NCI-H2171 treated with DMSO at 0.1 percent for 48 hours (cell line): Measurements from ENCODE around the gene SVIL.
"Not testable (repeated sequence)": the region's sequence is repeated elsewhere in the genome, so short reads cannot be mapped to it uniquely, and the experiment has no call there.

ENCODE experiments used
- DNase-seq: peaks from one replicate; lab custom pipeline; 2025; lab: John Stamatoyannopoulos, UW

The SVIL gene

DNA sequence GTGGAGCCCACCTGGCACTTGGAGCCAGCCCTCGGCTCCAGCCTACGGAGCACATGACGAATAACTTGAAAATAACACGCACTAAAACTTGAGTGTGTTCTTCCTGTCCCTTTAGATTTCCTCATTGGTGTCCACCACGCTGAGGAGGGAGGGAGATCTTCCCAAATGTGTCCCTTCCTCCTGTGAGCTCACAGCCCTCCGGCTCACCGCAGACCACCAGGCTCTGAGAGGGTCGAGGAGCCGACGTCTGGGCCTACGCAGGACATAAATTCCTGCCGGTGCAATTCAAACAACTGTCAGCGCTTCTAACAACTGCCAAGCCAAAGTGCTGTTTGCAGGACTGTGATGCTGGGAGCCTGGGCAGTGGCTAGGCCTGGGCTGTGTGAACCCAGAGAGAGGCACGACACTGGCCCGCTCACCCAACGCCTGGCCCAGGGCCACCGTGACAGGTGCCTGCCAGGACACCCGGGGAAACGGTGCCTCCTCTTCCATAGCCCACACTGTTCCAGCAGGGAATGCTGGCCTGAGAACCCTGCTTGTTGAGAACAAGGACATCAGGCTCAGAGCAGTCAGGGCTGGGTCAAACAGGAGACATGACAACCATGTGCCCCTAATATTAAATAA lies 118.3 kb downstream of the SVIL start:
- not testable (repeated sequence) for DNase-seq

DNA sequence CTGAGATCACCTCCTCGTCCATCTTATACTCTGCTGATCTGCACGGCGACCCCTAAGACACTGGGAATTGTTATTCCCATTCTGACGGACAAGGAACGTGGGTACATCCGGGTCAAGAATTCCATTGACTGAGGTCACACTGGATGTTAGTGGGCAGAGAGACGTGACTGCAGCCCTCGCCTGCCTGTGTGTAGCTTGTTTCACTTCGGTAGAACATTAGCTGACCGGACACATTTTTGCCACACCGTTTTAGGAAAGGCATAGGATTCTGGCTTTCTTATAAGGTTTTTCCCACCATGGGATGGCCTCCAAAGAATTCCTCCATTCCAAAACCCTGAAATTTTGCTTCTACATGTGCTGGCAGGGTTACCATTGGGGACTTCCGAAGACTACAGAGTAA lies 118.9 kb downstream of the SVIL start:
- DNase-seq, result not testable (repeated sequence)

- not testable (repeated sequence) for DNase-seq
Measured at GRCh38 chr10:29515104-29515503, 119.7 kb downstream of the SVIL start.

DNA sequence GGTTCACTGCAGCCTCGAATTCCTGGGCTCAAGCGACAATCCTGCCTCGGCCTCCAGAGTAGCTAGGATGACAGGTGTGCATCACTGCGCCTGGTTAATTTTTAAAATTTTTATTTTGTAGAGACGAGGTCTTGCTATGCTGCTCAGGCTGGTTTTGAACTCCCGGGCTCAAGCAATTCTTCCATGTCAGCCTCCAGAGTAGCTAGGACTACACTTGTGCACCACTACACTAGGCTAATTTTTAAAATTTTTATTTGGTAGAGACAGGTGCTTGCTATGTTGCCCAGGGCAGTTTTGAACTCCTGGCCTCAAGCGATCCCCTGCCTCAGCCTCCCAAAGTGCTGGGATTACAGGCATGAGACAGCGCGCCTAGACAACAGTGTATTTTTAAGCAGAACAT lies 120.5 kb downstream of the SVIL start:
- DNase-seq, result no peak

- no peak for DNase-seq
Measured at GRCh38 chr10:29512425-29512974, 122.3 kb downstream of the SVIL start.

DNA sequence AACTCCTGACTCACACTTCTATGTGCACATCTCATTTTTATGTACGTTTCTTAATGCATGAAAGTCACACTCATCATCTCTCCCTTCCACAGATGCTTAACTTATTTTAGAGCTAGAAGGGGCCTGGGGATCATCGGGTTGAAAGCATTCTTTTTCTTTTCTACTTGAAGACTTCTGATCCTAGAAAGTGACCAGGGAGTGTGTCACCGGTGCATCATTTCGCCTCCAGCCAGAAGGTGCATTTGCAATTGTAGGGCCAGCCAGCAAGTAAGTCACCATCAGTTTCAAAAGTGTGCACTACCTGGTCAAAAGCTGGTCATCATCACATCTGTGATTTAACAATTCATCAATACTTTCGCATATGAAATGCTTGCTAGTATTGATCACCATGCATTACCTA lies 123.0 kb downstream of the SVIL start:
- not testable (repeated sequence) for DNase-seq

- not testable (repeated sequence) for DNase-seq
Measured at GRCh38 chr10:29510483-29511157, 124.2 kb downstream of the SVIL start.

DNA sequence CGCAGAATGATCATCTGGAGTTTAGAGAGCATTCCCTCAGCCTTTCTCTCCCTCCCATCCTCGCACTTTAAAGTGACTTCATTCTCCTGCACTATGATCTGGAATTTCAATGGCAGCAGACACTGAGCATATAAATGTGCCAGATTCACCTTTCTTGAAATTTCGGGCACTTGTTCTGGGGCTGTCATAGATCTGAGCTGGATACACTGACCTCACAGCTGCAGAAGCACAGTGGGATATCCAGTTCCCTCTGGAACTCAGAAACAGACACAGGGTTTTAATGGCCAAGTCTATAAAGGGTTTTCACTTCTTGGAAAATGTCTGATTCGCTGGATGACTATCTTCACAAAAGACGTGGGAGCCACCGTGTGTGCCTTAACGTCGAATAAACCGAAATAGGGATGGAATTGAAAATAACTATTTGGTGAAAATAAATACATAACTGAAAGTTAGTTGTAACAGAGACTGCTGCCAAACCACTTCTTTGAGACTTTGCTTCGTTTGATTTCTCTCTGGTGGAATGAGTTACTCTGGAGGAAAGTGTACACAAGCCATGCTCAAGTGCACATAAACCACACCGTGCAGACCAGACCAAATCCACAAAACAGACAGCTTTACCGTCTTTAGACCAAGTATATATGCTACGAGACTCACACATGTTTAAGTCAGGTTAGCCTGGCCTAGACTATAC lies 126.1 kb downstream of the SVIL start:
- DNase-seq, result no peak

- DNase-seq, result not testable (repeated sequence)
Measured at GRCh38 chr10:29507750-29508149, 127.0 kb downstream of the SVIL start.

DNA sequence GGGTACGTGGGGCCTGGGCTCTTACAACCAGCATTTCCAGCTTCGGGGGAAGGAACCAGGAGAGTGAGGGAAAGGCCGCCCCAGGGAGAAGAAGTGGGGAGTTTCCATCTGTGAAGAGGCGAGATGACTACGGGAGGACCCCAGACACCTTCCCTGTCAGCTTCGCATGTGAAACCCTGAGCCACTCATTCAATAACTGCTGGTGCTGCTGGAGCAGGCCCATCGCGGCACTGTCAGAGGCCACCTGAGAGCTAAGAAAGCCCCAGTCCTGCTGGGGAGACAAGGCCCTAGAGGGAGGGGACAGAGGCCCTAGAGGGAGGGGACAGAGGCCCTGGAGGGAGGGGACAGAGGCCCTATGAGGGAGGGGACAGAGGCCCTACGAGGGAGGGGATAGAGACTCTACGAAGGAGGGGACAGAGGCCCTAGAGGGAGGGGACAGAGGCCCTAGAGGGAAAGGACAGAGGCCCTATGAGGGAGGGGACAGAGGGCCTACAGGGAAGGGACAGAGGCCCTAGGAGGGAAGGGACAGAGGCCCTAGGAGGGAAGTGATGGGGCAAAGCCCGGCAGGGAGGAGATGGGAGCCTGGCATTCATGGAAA lies 128.3 kb downstream of the SVIL start:
- DNase-seq, result not testable (repeated sequence)

GRCh38 chr10:29502351-29502750 lies 132.4 kb downstream of the SVIL start:
- no peak for DNase-seq

- DNase-seq, result no peak
Measured at GRCh38 chr10:29501692-29502091, 133.1 kb downstream of the SVIL start.

- DNase-seq, result no peak
Measured at GRCh38 chr10:29499993-29500537, 134.7 kb downstream of the SVIL start.

DNA sequence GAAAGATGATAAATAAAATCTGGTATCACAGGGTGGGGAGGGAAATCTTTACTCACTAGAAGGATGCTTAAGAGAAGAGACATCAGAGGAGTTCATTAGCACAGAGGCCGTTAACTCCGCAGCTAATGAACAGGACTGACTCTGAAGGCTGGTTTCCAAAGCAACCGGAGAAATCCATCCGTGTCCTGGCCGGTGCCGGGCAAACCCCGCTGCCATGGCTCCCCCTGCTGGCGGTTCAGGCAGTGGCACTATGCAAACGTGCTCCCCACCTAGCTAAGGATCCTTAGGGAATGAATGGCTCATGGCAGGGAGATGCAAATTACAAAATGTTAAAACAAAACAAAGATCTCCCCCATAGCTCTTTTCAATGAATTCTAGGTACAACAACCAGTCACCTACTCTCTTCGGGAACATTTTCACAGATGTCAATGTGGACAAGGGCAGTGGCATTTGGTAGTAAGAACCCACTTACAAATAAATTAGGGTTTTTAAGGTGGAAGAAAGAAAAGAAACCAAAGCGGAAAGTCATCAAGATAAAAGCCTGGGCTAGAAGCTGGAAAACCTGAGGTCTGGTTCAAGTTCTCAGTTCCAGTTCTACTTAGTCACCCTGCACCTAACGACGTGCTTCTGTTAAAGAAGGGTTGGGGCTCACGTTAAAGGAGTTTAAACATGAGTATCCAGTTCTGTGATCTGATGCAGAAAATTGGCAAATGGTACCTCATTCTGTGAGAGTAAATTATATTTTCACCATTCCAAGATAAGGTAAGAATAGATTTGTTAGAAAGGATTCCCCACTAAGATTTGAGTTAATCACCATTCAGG lies 138.2 kb downstream of the SVIL start:
- peak; percentile 40 for DNase-seq

DNA sequence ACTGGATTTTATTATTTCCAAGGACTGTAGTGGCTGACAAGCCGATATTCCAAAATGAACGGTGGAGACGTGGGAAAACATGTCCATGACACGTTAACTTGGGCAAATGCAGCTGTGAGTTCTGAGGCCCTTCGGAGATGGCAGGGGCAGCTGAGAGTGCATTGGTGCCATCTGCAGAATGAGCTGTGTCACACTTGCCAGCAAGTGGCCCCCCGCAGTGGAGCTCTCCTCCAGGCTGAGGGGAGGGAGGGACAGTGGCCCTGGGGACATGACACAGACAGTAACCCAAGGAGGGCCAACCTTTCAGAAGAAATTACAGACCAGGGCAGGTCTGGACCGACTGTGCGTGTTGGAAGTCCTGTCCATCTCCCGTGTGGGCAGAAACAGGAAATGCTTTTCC lies 139.4 kb downstream of the SVIL start:
- DNase-seq, result no peak

DNA sequence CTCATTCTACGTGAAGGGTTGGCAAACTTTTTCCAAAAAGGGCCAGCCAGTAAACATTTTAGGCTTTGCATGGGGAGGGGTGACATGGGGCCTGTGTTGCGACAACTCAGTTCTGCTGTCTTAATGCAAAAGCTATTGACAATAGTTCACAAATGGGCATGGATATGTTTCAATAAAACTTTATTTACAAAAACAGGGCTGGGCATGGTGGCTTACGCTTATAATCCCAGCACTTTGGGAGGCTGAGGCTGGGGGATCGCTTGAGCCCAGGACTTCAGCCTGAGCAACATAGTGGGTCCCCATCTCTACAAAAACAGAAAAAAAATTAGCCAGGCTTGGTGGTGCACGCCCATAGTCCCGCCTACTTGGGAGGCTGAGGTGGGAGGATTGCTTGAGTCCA lies 141.1 kb downstream of the SVIL start:
- DNase-seq, result no peak

GRCh38 chr10:29492774-29493173 lies 142.0 kb downstream of the SVIL start:
- no peak for DNase-seq

- no peak for DNase-seq
Measured at GRCh38 chr10:29491918-29492317, 142.9 kb downstream of the SVIL start.

DNA sequence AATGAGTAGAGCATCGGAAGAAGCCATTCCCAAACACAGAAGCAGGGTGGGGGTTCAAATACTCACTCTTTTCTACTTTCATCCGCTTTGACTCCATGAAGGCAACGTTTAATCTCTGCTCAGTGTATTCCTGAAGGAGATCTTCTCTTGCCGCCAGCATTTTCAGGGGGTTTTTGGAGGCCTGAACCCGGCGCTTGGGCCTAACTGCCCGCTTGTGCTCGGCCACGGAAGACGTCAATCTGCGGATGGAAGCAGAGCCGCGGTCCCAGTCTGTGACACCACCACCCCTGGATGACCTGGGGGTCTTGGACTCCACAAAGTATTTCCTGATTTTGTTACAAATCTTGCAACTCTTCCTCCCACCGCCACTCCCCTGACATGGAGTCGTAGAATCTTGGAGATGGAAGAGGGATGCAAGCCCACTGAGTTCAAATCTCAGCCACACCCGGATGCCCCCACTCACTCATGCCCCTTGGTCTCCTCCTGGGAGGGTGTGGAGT lies 143.9 kb downstream of the SVIL start:
- not testable (repeated sequence) for DNase-seq

DNA sequence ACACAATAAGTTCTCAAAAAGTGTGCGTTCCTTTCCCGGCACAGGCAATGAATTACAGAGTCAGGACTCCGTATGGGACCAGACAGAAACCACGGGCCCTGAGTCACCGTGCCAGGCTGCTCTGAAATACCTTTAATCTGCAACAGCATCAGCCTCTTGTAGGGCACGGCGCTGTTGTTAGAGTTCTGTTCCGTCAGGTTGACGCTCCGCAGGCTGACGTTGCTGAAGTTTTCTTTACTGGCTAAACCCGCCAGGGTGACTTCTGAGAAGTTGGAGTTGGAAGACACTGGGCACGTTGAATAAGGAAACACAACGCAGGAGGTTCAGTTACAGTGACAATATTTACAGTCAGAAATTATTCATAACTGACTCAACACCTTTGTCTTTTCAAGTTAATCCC lies 146.3 kb downstream of the SVIL start:
- not testable (repeated sequence) for DNase-seq

DNA sequence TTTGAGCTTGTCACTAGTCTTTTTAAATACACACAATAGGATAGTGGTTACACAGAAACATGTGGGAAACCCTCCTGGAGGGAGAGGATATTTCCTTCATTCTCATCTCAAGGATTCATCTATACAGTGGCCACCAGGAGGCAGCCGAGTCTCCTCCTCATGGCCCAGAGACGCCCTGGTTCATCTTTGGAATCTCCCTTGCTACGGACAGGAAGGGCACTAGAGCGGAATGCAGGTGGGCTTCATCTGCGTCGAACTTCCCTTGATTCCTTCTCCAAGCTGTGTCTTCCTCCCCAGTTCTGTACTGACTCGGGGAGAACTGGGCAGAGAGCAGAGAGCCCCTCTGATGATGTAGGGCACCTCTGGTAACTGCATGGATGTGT lies 146.9 kb downstream of the SVIL start:
- DNase-seq, result not testable (repeated sequence)
